Endodermal cell (in vitro differentiated cells): ENCODE measurements around the gene SLC35F1. TPM values are rescaled to one million over a fixed set of nuclear protein-coding genes. Genes with fewer than 3 reads are reported as not detected.

Source experiments
- DNase-seq: peaks from one replicate; pipeline ENCODE4 v3.0.0-alpha.2; 2017
- H3K27ac ChIP-seq: 2 replicates; pipeline ENCODE4 v1.5.1; 2013; ENCODE audit warnings: mild to moderate bottlenecking, low read depth, low read length, moderate library complexity
- H3K27me3 ChIP-seq: 2 replicates; pipeline ENCODE4 v1.6.1; 2013; ENCODE audit warnings: mild to moderate bottlenecking, low read length, moderate library complexity; ENCODE audit not compliant: insufficient read depth, control insufficient read depth, poor library complexity, severe bottlenecking
- H3K36me3 ChIP-seq: 2 replicates; pipeline ENCODE4 v1.7.0; 2013; ENCODE audit warnings: mild to moderate bottlenecking, low read length, moderate library complexity; ENCODE audit not compliant: control insufficient read depth, insufficient read depth
- H3K4me1 ChIP-seq: one replicate; pipeline ENCODE4 v1.7.0; 2013; ENCODE audit warnings: low read length; ENCODE audit not compliant: control insufficient read depth, insufficient read depth
- H3K4me3 ChIP-seq: 2 replicates; pipeline ENCODE4 v1.5.1; 2013; ENCODE audit warnings: mild to moderate bottlenecking, low read length, moderate library complexity
- H3K9ac ChIP-seq: 2 replicates; pipeline ENCODE4 v1.6.1; 2013; ENCODE audit warnings: mild to moderate bottlenecking, low read length, moderate library complexity; ENCODE audit not compliant: poor library complexity, severe bottlenecking; ENCODE audit errors: extremely low read depth
- H3K9me3 ChIP-seq: 2 replicates; pipeline ENCODE4 v1.6.1; 2013; ENCODE audit warnings: mild to moderate bottlenecking, low read length, moderate library complexity; ENCODE audit not compliant: control insufficient read depth
- H3K27ac Mint-ChIP-seq: 2 replicates; pipeline ENCODE4 v1.8.0; 2020; ENCODE audit warnings: mixed read lengths
- H3K27me3 Mint-ChIP-seq: 2 replicates; pipeline ENCODE4 v1.8.0; 2021; ENCODE audit warnings: mild to moderate bottlenecking, mixed read lengths; ENCODE audit not compliant: insufficient read depth
- H3K36me3 Mint-ChIP-seq: 2 replicates; pipeline ENCODE4 v1.8.0; 2020; ENCODE audit warnings: low read depth, mixed read lengths
- H3K4me1 Mint-ChIP-seq: 2 replicates; pipeline ENCODE4 v1.8.0; 2020; ENCODE audit warnings: mixed read lengths
- H3K4me3 Mint-ChIP-seq: 2 replicates; pipeline ENCODE4 v1.8.0; 2020; ENCODE audit warnings: mild to moderate bottlenecking, moderate library complexity, mixed read lengths
- H3K9me3 Mint-ChIP-seq: 2 replicates; pipeline ENCODE4 v1.8.0; 2020; ENCODE audit warnings: mild to moderate bottlenecking, mixed read lengths
- CTCF ChIP-seq: fragments of 200-600 bp; sonication (generic); conservative IDR thresholded peaks from 2 replicates; pipeline ENCODE4 v1.5.0; 2021; ENCODE audit warnings: antibody characterized with exemption, mild to moderate bottlenecking
- WGBS, 2 experiments: methylation state at CpG; one replicate each; pipeline versions ENCODE4 v1.1.5 to v1.1.7; 2013; ENCODE audit warnings: missing lambda C conversion rate in 2 of 2, mixed read lengths in 1 of 2; ENCODE audit not compliant: insufficient coverage in 1 of 2, insufficient read length in 1 of 2; 5-methylcytosine and 5-hydroxymethylcytosine counted together
- total RNA-seq, 2 donors: library from RNA; stranded (reverse); fragmentation: NEBNext Ultra II Directional in 1 of 2; extraction: Animal tissue kit (Norgen Biotek cat#: 25700) in 1 of 2; gene quantifications; 2 replicates in 1 of 2; 3 replicates in 1 of 2; pipeline ENCODE4 v1.2.1, GENCODE V29; 2021

The SLC35F1 gene
- total RNA-seq, 2 donors from 2014 or later: 6.7 to 12.8 TPM

GRCh38 chr6:118220429-118221128 lies 313.5 kb downstream of the SLC35F1 start:
- 81 to 86% methylated on average over 1 to 2 of the region's 2 CpGs for WGBS, 2 experiments
- DNase-seq: no peak
- Histone ChIP-seq H3K27me3 (no peaks in the 10 kb centered on the region), H3K9me3 (no peaks in the 10 kb centered on the region), H3K4me1 (peaks cover 3% of the 10 kb centered on the region), H3K4me3 (no peak overlapping the region), H3K36me3 (no peaks in the 10 kb centered on the region), H3K9ac (no peak overlapping the region), H3K27ac (no peak overlapping the region)
- no peak for TF ChIP-seq CTCF
- H3K27ac Mint-ChIP-seq: no peak overlapping the region
- no peaks in the 10 kb centered on the region for H3K9me3 Mint-ChIP-seq
- H3K4me1 Mint-ChIP-seq: peaks cover 10% of the 10 kb centered on the region
- H3K4me3 Mint-ChIP-seq: no peak overlapping the region
- H3K27me3 Mint-ChIP-seq: no peaks in the 10 kb centered on the region
- no peaks in the 10 kb centered on the region for H3K36me3 Mint-ChIP-seq

GRCh38 chr6:118223316-118223715 lies 316.3 kb downstream of the SLC35F1 start:
- H3K27ac ChIP-seq: no peak overlapping the region
- no peaks in the 10 kb centered on the region for H3K27me3 Mint-ChIP-seq
- H3K4me1 Mint-ChIP-seq: peaks cover 8% of the 10 kb centered on the region
- H3K27ac Mint-ChIP-seq: no peak overlapping the region
- no peak for DNase-seq
- H3K36me3 ChIP-seq: no peaks in the 10 kb centered on the region
- H3K36me3 Mint-ChIP-seq: no peaks in the 10 kb centered on the region
- no peaks in the 10 kb centered on the region for H3K9me3 ChIP-seq
- TF ChIP-seq CTCF: no peak
- no peaks in the 10 kb centered on the region for H3K9me3 Mint-ChIP-seq
- H3K4me3 ChIP-seq: no peak overlapping the region
- no peak overlapping the region for H3K4me3 Mint-ChIP-seq
- no peak overlapping the region for H3K9ac ChIP-seq
- H3K27me3 ChIP-seq: no peaks in the 10 kb centered on the region
- peaks cover 3% of the 10 kb centered on the region for H3K4me1 ChIP-seq
- WGBS, 2 experiments: 86 to 100% methylated on average over 1 to 3 of the region's 3 CpGs

- no peaks in the 10 kb centered on the region for H3K9me3 Mint-ChIP-seq
- no peak overlapping the region for H3K4me3 Mint-ChIP-seq
- H3K4me3 ChIP-seq: no peak overlapping the region
- H3K9ac ChIP-seq: no peak overlapping the region
- no peaks in the 10 kb centered on the region for H3K4me1 Mint-ChIP-seq
- no peaks in the 10 kb centered on the region for H3K36me3 ChIP-seq
- TF ChIP-seq CTCF: no peak
- no peaks in the 10 kb centered on the region for H3K4me1 ChIP-seq
- H3K27ac Mint-ChIP-seq: no peak overlapping the region
- no peaks in the 10 kb centered on the region for H3K27me3 Mint-ChIP-seq
- 40 to 43% methylated on average over 2 to 3 of the region's 3 CpGs for WGBS, 2 experiments
- H3K36me3 Mint-ChIP-seq: no peaks in the 10 kb centered on the region
- no peaks in the 10 kb centered on the region for H3K9me3 ChIP-seq
- H3K27ac ChIP-seq: no peak overlapping the region
- no peaks in the 10 kb centered on the region for H3K27me3 ChIP-seq
- no peak for DNase-seq
These were observed 321.8 kb downstream of the SLC35F1 start for GRCh38 chr6:118228886-118229285.
